ENCODE measurements around the gene BARX2.
"Not testable (repeated sequence)": the region's sequence is repeated elsewhere in the genome, so short reads cannot be mapped to it uniquely, and the experiment has no call there.

Gene BARX2

GRCh38 chr11:129375751-129376657 lies at the start of gene BARX2:
TSS of gene BARX2 (plus strand) at chr11:129375848. CDS start at chr11:129376036, 188 bp downstream.
- in situ Hi-C loops (cut with MboI; ENCODE audit: low sequenced_read_pairs), result no loop called here

- in situ Hi-C loops (cut with MboI; ENCODE audit: low sequenced_read_pairs), result no loop called here
Measured at GRCh38 chr11:129326921-129327320, 48.7 kb upstream of the BARX2 start.

GRCh38 chr11:129327708-129328107 lies 47.9 kb upstream of the BARX2 start:
- in situ Hi-C loops (cut with MboI; ENCODE audit: low sequenced_read_pairs), result not testable (repeated sequence)

- in situ Hi-C loops (cut with MboI; ENCODE audit: low sequenced_read_pairs), result no loop called here
Measured at GRCh38 chr11:129328756-129329155, 46.9 kb upstream of the BARX2 start.

- in situ Hi-C loops (cut with MboI; ENCODE audit: low sequenced_read_pairs), result no loop called here
Measured at GRCh38 chr11:129331217-129331616, 44.4 kb upstream of the BARX2 start.

- in situ Hi-C loops (cut with MboI; ENCODE audit: low sequenced_read_pairs), result no loop called here
Measured at GRCh38 chr11:129331871-129332274, 43.8 kb upstream of the BARX2 start.

GRCh38 chr11:129333873-129334272 lies 41.8 kb upstream of the BARX2 start:
- in situ Hi-C loops (cut with MboI; ENCODE audit: low sequenced_read_pairs), result no loop called here

- in situ Hi-C loops (cut with MboI; ENCODE audit: low sequenced_read_pairs), result not testable (repeated sequence)
Measured at GRCh38 chr11:129344301-129344940, 31.2 kb upstream of the BARX2 start.

- in situ Hi-C loops (cut with MboI; ENCODE audit: low sequenced_read_pairs), result no loop called here
Measured at GRCh38 chr11:129346916-129347315, 28.7 kb upstream of the BARX2 start.

- in situ Hi-C loops (cut with MboI; ENCODE audit: low sequenced_read_pairs), result no loop called here
Measured at GRCh38 chr11:129348813-129349212, 26.8 kb upstream of the BARX2 start.

- in situ Hi-C loops (cut with MboI; ENCODE audit: low sequenced_read_pairs), result loop anchor here (25.0 kb wide), 1 partner anchor 385 kb away; no protein-coding TSS in a partner anchor
Measured at GRCh38 chr11:129352676-129353075, 23.0 kb upstream of the BARX2 start.

GRCh38 chr11:129354691-129355090 lies 21.0 kb upstream of the BARX2 start:
- in situ Hi-C loops (cut with MboI; ENCODE audit: low sequenced_read_pairs), result loop anchor here (25.0 kb wide), 1 partner anchor 383 kb away; no protein-coding TSS in a partner anchor

GRCh38 chr11:129359748-129360147 lies 15.9 kb upstream of the BARX2 start:
- in situ Hi-C loops (cut with MboI; ENCODE audit: low sequenced_read_pairs), result loop anchor here (25.0 kb wide), 1 partner anchor 378 kb away; no protein-coding TSS in a partner anchor

GRCh38 chr11:129364143-129364654 lies 11.4 kb upstream of the BARX2 start:
- in situ Hi-C loops (cut with MboI; ENCODE audit: low sequenced_read_pairs), result loop anchor here (25.0 kb wide), 1 partner anchor 373 kb away; no protein-coding TSS in a partner anchor

- in situ Hi-C loops (cut with MboI; ENCODE audit: low sequenced_read_pairs), result loop anchor here (25.0 kb wide), 1 partner anchor 371 kb away; no protein-coding TSS in a partner anchor
Measured at GRCh38 chr11:129365816-129366215, 9.8 kb upstream of the BARX2 start.

- in situ Hi-C loops (cut with MboI; ENCODE audit: low sequenced_read_pairs), result loop anchor here (25.0 kb wide), 1 partner anchor 370 kb away; no protein-coding TSS in a partner anchor
Measured at GRCh38 chr11:129366737-129367597, 8.7 kb upstream of the BARX2 start.

- in situ Hi-C loops (cut with MboI; ENCODE audit: low sequenced_read_pairs), result loop anchor here (25.0 kb wide), 1 partner anchor 368 kb away; no protein-coding TSS in a partner anchor
Measured at GRCh38 chr11:129368889-129369672, 6.6 kb upstream of the BARX2 start.

- in situ Hi-C loops (cut with MboI; ENCODE audit: low sequenced_read_pairs), result loop anchor here (25.0 kb wide), 1 partner anchor 367 kb away; no protein-coding TSS in a partner anchor
Measured at GRCh38 chr11:129370715-129371114, 4.9 kb upstream of the BARX2 start.
